Keratinocyte (primary cell): ENCODE data around the gene SLC1A6.

Experiments
- CTCF ChIP-seq, 3 experiments: IDR thresholded peaks in 1 of 3; conservative IDR thresholded peaks in 1 of 3; optimal IDR thresholded peaks in 1 of 3; 2 replicates in 2 of 3; 3 replicates in 1 of 3; pipeline versions ENCODE3 to v1.5.1; 2011; ENCODE audit warnings: low read length in 3 of 3, mild to moderate bottlenecking in 3 of 3, moderate library complexity in 2 of 3, control low read depth in 1 of 3, inconsistent platforms in 1 of 3; ENCODE audit not compliant: insufficient read depth in 2 of 3; ENCODE audit errors: extremely low read depth in 1 of 3
- EZH2 ChIP-seq: IDR thresholded peaks from one replicate; pipeline ENCODE4 v1.6.1; 2012; ENCODE audit warnings: inconsistent platforms, mild to moderate bottlenecking, low read length, moderate library complexity

- TF ChIP-seq CTCF (optimal IDR thresholded peaks at IDR 0.05 in 1 of 3, IDR thresholded peaks at IDR 0.05 in 1 of 3, conservative IDR thresholded peaks at IDR 0.05 in 1 of 3; ENCODE audit: extremely low read depth in 1 of 3, insufficient read depth in 2 of 3, low read length in 3 of 3) (no peak), EZH2 (no peak)
Observed at GRCh38 chr19:14954071-14954655, 25.5 kb downstream of the SLC1A6 start.
